ENCODE results near the gene SLC30A9.

Gene SLC30A9

DNA sequence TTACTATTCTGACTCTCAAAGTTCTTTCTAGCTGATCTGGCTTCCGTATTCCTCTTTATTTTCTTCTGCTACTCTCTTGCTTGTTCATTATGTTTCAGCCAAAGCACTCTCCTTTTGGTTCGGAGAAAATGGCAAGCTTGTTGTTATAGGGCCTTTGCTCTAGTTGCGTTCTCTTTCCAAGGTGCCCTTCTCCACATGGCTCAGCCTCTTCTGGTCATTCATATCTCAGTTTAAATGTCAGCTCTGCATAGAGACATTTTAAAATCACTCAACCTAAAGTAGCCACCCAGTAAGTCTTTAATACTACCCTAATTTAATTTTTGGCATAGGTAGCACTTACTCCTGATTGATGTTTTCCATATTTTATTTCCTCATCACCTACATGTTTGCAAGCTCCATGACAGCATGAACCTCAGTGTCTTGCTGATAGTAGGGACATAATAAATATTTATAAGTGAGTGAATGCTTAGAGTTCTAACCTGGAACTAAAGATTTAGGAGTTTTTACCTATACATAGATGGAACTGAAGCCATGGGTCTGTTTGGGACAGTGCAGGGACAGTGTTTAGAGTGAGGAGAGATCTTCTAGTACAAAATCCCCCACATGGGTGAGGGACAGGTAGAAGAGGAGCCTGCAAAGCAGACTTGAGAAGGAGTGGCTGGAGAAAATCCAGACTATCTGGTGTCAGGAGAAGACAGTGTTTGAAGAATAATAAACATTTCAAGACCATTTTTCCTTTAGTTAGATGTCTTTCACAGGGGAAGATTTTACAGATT lies 17.9 kb downstream of the SLC30A9 start:
- no peak for DNase-seq

DNA sequence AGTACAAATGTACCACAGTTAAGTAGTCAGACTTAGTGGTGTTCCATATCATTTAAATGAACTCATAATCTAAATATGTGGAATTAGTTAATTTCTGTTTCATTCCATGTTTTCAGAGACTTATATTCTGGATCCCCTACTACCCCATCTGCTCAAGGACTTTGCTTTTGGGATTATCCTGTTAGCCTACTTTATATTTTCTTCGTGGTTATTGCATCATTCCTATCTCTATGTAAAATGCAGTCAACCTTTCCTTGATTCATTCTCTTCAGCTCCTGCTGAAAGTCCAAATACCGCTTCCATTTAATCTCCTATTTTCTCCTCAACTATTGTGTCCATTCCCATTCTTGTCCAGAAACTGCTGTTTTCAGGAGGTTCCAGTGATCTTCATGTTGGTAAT lies 25.1 kb downstream of the SLC30A9 start:
- DNase-seq = no peak

DNA sequence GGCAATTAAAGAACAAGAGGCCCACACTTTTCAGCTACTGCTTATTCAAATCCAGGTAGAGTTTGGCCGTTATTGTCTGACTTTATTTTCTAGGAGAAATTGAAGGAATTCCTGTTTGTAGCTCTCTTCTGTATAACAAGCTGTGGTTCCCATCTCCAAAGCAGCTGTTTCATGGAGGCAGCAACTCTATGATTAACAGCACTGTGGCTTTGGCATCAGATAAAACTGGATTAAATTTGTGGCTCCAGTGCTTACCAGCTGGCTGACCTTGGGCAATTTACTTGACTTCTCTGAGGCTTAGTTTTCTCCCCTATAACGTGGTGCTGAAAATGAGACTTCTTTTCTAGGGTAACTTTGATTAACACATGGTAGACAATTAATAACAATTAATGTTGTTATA lies 28.1 kb downstream of the SLC30A9 start:
- DNase-seq = no peak

GRCh38 chr4:42048394-42048793 lies 58.1 kb downstream of the SLC30A9 start:
- DNase-seq = peak; percentile 76

GRCh38 chr4:42050516-42051249 lies 60.4 kb downstream of the SLC30A9 start:
- no peak for DNase-seq

DNA sequence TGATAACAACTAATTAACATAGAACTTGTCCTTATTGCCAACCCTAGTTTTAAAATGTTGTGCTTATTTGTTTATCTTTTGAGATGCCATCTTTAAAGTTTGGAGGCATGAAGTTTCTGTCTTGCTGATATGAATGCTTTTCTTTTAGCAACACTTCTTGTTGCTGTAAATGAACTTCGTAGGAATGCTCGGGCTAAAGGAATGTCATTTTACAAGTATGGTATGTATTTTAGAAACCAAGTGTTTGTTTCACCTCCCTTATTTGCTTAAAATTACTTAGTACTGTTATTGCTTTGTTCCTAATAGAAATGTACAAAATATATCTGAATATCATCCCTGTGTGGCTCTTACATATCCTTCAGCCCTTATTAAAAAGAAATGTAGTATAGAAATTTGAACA lies 76.1 kb downstream of the SLC30A9 start:
- no peak for DNase-seq

DNA sequence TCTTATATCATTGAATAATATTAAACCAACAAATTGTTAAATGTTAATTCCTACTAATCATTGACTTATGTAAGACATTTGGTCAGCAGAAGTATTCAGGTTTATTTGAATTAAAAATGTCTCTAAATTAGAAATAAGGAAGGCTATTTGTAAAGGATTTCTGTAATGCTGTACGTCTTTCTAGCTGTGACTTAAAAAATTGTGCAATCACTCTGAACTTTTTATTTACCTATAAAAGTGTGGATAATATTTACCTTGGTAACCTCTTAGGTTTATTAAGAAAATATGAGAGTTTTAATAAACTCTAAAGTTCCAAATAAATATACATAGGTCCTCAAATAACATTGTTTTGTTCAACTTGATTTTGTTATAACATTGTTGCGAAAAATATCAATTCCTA lies 76.9 kb downstream of the SLC30A9 start:
- DNase-seq = no peak

GRCh38 chr4:42070463-42070862 lies 80.1 kb downstream of the SLC30A9 start:
- no peak for DNase-seq

DNA sequence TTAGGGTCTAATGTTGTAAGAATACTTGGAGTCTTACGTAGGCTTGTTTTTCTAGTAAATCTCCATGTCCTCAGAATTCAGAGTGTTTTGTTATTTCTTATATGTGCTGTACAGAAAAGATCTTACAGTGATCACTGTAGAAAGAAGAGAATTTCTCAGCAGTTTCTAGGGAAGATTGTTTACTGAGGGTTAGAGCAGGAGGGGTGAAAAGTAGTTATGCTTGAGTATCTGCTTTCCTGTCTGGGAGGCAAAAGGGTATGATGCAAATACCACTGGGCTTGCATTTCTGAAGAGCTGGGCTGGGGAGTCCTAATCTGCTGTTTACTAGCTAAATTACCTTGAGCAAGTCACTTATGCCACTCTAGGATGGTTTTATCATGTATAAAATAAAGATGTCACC lies 84.0 kb downstream of the SLC30A9 start:
- DNase-seq = no peak

- DNase-seq = no peak
Observed at GRCh38 chr4:42078184-42078801, 88.0 kb downstream of the SLC30A9 start.

GRCh38 chr4:42080306-42080705 lies 90.0 kb downstream of the SLC30A9 start:
- DNase-seq = no peak

DNA sequence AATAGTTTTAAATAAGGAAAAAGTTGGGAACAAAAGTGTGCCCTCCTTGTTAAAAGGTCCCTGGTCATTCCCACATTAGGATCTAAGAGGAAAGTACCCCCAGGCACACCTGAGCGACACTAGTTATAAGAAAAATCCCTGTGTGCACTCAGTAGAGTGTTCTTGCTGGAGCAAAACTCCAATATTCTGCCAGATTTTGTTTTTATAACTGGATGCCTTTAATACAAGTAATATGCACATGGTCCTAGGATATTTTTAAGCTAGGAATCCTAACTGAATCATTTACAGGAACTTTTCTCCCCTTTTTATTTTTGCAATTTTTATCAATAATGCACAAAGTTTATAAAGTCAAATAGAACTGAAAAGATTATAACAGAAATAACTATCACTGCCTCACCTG lies 93.5 kb downstream of the SLC30A9 start:
- DNase-seq = peak; percentile 20

DNA sequence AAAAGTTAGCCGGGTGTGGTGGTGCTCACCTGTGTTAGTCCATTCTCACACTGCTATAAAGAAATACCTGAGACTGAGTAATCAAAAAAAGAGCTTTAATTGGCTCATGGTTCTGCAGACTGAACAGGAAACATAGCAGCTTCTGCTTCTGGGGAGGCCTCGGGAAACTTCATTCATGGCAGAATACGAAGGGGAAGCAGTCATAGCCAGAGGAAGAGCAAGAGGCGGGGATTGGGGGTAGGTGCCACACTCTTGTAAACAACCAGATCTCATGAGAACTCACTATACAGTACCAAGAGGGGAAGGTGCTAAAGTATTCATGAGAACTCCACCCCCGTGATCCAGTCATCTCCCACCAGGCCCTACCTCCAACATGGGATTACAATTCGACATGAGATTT lies 98.1 kb downstream of the SLC30A9 start:
- no peak for DNase-seq

DNA sequence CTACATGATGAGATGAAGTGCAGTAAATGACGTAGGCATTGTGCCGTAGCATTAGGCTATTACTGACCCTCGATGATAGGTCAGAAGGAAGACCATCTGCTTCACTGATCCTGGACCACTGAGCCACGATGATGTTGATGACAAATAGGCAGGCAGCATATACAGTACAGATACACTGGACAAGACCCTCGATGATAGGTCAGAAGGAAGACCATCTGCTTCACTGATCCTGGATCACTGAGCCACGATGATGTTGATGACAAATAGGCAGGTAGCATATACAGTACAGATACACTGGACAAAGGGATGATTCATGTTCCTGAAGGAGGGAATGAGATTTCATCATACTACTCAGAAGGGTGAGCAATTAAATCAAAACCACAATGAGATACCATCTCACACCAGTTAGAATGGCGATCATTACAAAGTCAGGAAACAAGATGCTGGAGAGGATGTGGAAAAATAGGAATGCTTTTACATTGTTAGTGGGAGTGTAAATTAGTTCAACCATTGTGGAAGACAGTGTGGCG lies 111.2 kb downstream of the SLC30A9 start:
- DNase-seq = peak; percentile 65

DNA sequence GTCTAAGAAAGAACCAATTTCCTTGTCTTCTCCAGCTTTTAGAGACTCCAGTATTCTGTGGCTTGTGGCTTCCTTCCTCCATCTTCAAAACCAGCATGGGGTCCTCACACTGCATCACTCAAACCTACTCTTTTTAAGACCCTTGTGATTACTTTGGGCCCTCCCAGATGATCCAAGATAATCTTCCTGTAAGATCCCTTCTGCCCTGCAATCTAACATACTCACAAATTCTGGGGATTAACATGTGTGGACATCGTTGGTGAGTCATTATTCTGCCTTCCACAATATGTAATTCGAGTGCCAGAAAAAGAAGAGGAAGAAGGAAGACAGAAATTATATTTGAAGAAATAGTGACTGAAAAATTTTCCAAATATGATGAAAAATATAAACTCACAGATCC lies 114.2 kb downstream of the SLC30A9 start:
- DNase-seq = peak; percentile 40

DNA sequence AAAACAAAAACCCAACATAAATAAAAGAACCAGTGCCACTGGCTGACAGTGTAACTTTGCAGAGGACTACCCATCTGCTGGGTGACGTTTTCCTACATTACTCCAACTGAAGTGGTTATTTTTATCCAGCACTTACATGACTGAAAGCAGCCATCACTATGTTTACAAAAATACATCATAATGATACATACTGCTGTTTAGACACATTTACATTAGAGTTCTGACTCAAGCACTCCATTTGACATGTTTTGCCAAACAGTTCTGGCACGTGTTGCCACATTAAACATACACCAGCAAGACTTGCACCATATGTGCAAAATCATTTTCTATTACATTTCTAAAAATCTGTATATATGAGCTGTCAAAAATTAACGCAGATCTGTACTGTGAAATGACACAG lies 122.5 kb downstream of the SLC30A9 start:
- no peak for DNase-seq

GRCh38 chr4:42119886-42120285 lies 129.6 kb downstream of the SLC30A9 start:
- DNase-seq = no peak

GRCh38 chr4:42122237-42122636 lies 131.9 kb downstream of the SLC30A9 start:
- DNase-seq = no peak

GRCh38 chr4:42123071-42123644 lies 132.8 kb downstream of the SLC30A9 start:
- DNase-seq = no peak

DNA sequence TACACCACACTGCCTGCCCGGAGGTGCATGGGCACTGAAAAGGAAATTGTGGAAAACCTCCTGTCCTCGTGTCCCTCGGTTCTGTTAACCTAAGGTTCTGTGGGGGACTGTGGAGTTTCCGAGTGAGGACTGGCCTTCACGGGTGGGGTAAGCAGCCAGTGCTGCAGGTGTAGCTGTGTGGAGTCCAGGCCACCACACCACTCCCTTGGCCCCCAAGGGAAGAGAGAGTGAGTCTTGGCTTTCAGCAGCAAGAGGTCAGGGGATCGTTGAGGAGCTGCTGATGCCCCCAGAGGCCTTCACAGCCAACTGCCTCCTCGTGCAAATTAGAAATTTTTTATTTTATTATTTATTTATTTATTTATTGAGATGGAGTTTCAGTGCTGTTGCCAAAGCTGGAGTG lies 141.8 kb downstream of the SLC30A9 start:
- DNase-seq = no peak

- no peak for DNase-seq
Observed at GRCh38 chr4:42133006-42133405, 142.7 kb downstream of the SLC30A9 start.

GRCh38 chr4:42136371-42136770 lies 146.0 kb downstream of the SLC30A9 start:
- no peak for DNase-seq

Data from EL (cell line).